AG09309 (cell line): ENCODE data around the gene BCS1L.
A peak's percentile ranks its signal among the peaks of the same experiment; 100 is the strongest.

Experiments used
- DNase-seq: peaks from one replicate; pipeline ENCODE4 v3.0.0-alpha.2; 2010; ENCODE audit warnings: low read depth
- H3K4me3 ChIP-seq: 2 replicates; pipeline ENCODE4 v1.5.1; 2011; ENCODE audit warnings: mild to moderate bottlenecking, low read depth, low read length, moderate library complexity; ENCODE audit not compliant: control insufficient read depth
- CTCF ChIP-seq: IDR thresholded peaks from 2 replicates; pipeline ENCODE4 v1.5.1; 2011; ENCODE audit warnings: mild to moderate bottlenecking, low read depth, low read length, inconsistent platforms; ENCODE audit not compliant: insufficient read depth, control insufficient read depth; ENCODE audit errors: missing control alignments

The BCS1L gene

DNA sequence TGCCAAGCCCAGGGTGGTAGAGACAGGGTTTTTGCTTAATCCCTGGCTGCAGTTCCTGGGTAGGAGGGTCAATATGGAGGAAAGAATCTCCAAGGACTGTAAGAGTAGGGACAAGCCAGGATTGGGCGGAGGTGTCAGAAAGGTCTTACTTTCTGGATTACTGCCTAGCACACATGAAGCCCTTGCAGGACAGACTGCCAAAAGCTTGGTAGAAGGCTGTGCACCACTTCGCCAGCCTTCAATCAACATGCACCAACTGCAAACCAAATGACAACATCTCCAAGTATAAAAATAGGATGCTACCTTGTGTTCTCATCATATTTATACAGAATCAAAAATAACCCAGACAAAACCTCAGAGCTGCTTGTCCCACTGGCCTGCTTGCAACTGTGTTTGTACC, 3.7 kb upstream of the BCS1L start:
- TF ChIP-seq CTCF, result no peak
- no peak overlapping the region for H3K4me3 ChIP-seq
- no peak for DNase-seq

DNA sequence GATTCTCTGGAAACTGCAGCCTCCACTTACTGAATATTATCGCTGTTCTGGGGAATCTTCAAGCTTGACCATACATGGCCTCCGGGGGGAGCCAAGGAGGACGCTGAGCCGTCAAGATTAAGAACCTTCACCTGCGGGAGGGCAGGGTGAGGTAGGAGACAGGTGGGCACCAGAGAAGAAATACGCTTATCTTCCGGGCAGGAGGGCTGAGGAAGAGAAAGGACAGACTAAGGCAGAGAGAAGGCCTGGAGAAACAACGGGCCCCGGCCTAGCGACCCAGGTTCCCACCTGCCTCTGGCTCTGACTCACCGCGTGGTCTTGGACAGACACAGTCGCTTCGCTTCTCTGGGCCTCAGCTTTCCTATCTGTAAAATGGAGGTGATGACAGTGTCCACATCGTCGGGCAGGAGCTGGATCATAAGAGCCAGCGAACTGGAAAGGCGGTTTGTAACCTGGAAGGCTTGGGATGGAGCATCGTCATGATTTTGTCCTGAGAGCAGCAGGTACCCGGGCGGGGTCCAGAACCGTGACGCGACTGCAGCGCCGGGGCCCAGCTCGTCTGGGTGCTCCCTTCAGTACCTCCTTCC, 719 bp upstream of the BCS1L start:
- H3K4me3 ChIP-seq, result peak overlapping the region; percentile 89
- no peak for DNase-seq
- peak; percentile 55 for TF ChIP-seq CTCF

DNA sequence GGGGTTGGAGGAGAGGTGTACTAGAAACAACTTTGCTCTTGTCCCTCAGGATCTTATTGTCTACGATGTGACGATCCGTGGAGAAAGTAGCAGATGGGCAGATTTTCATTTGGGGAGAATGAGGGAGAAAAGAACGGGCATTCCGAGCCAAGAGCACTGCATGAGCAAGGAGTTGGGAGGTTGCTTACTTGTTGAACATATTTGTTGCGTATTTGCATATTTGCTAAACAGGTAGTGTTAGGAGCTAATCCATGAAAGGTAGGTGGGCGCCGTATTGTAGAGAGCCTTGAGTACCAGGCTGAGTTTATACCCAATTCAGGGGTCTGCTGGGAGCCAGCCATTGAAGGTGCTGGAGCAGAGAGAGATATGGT, 490 bp downstream of the BCS1L start:
- DNase-seq, result no peak
- peak overlapping the region; percentile 89 for H3K4me3 ChIP-seq
- TF ChIP-seq CTCF, result no peak

- no peak for DNase-seq
- no peak overlapping the region for H3K4me3 ChIP-seq
- TF ChIP-seq CTCF, result no peak
Measured at GRCh38 chr2:218662377-218662776, 2.9 kb downstream of the BCS1L start.

DNA sequence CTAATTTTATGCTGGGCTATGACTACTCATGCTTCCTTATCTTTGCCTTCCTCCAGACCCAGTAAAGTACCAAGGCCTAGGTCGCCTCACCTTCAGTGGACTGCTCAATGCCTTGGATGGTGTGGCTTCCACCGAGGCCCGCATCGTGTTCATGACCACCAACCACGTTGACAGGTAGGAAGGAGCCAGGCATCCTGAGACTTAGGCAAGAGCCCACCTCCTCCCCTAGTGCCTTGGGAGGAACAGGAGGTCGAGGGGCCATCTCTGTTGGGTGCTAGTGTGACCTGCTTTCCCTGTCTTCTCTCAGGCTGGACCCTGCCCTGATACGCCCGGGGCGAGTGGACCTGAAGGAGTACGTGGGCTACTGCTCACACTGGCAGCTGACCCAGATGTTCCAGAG, 3.3 kb downstream of the BCS1L start:
- TF ChIP-seq CTCF, result no peak
- no peak for DNase-seq
- no peak overlapping the region for H3K4me3 ChIP-seq

- no peak for DNase-seq
- H3K4me3 ChIP-seq, result no peak overlapping the region
- TF ChIP-seq CTCF, result no peak
Measured at GRCh38 chr2:218663901-218664300, 4.4 kb downstream of the BCS1L start.

GRCh38 chr2:218664653-218665052, 5.2 kb downstream of the BCS1L start:
- TF ChIP-seq CTCF, result no peak
- no peak overlapping the region for H3K4me3 ChIP-seq

More at GRCh38 chr2:218664653-218665052, 5.2 kb downstream of the BCS1L start:
- no peak for DNase-seq
